ENCODE results near the gene RDH11.

The RDH11 gene

DNA sequence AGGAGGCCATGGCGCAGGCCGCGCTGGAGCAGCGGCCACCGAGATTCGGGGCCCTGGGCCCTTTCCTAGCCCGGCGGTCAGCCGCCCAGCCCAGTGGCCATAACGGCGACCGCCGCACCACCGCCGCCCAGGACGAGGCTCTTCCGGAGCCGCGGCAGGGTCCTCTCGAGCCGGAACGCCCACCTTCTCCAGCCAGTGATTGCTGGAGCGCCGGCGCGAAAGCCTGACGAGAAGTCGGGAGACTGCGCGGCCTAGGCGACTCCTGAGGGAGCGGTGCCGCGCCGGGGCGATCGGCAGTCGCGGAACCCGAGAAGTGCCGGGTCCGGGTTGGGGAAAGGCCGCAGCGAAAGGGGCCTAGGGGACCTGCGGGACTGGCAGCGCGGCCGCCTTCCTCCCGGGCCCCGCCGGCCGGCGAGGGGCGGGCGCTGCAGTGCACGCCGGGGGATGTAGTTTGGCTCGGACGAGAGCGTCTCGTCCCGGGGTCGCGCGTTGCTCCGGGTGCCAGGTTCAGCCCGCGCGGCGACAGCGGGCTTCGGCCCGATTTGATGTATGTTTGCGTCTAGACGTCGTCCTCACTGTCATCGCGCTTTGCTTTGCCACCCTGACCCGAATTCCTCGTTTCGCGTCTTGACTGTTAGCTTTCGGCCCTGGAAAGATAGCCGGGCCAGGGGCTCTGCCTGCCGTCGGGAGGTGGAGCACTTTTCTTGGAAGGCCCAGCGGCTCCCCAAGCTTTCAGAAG is 20.9 kb downstream of the RDH11 start, which contains the start of gene VTI1B (continued):
- TF ChIP-seq, protein P1, sequence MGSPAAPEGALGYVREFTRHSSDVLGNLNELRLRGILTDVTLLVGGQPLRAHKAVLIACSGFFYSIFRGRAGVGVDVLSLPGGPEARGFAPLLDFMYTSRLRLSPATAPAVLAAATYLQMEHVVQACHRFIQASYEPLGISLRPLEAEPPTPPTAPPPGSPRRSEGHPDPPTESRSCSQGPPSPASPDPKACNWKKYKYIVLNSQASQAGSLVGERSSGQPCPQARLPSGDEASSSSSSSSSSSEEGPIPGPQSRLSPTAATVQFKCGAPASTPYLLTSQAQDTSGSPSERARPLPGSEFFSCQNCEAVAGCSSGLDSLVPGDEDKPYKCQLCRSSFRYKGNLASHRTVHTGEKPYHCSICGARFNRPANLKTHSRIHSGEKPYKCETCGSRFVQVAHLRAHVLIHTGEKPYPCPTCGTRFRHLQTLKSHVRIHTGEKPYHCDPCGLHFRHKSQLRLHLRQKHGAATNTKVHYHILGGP (tag by site-specific recombination; IDR thresholded peaks at IDR 0.05): no peak
- no peak for TF ChIP-seq ZNF121 (tag by site-specific recombination; IDR thresholded peaks at IDR 0.05)
- no peak for TF ChIP-seq ZNF626 (tag by site-specific recombination; IDR thresholded peaks at IDR 0.05)
- no peak for TF ChIP-seq SCRT2 (tag by site-specific recombination; IDR thresholded peaks at IDR 0.05)
- TF ChIP-seq ZNF560 (tag by site-specific recombination; IDR thresholded peaks at IDR 0.05; ENCODE audit: borderline replicate concordance): no peak
- TF ChIP-seq ZNF266 (tag by site-specific recombination; IDR thresholded peaks at IDR 0.05; ENCODE audit: low read depth): no peak
- TF ChIP-seq ZNF157 (tag by site-specific recombination; IDR thresholded peaks at IDR 0.05): no peak
- no peak; the same call in none of the 2 replicates for TF ChIP-seq ZBTB8A (tag by site-specific recombination; IDR thresholded peaks at IDR 0.05)
- no peak for TF ChIP-seq ZNF175 (tag by site-specific recombination; IDR thresholded peaks at IDR 0.05)
- TF ChIP-seq, protein P2, sequence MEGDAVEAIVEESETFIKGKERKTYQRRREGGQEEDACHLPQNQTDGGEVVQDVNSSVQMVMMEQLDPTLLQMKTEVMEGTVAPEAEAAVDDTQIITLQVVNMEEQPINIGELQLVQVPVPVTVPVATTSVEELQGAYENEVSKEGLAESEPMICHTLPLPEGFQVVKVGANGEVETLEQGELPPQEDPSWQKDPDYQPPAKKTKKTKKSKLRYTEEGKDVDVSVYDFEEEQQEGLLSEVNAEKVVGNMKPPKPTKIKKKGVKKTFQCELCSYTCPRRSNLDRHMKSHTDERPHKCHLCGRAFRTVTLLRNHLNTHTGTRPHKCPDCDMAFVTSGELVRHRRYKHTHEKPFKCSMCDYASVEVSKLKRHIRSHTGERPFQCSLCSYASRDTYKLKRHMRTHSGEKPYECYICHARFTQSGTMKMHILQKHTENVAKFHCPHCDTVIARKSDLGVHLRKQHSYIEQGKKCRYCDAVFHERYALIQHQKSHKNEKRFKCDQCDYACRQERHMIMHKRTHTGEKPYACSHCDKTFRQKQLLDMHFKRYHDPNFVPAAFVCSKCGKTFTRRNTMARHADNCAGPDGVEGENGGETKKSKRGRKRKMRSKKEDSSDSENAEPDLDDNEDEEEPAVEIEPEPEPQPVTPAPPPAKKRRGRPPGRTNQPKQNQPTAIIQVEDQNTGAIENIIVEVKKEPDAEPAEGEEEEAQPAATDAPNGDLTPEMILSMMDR (tag by site-specific recombination; IDR thresholded peaks at IDR 0.05): peak; percentile 67
- TF ChIP-seq ZNF600 (tag by site-specific recombination; IDR thresholded peaks at IDR 0.05): peak; percentile 73
- TF ChIP-seq, protein P3, sequence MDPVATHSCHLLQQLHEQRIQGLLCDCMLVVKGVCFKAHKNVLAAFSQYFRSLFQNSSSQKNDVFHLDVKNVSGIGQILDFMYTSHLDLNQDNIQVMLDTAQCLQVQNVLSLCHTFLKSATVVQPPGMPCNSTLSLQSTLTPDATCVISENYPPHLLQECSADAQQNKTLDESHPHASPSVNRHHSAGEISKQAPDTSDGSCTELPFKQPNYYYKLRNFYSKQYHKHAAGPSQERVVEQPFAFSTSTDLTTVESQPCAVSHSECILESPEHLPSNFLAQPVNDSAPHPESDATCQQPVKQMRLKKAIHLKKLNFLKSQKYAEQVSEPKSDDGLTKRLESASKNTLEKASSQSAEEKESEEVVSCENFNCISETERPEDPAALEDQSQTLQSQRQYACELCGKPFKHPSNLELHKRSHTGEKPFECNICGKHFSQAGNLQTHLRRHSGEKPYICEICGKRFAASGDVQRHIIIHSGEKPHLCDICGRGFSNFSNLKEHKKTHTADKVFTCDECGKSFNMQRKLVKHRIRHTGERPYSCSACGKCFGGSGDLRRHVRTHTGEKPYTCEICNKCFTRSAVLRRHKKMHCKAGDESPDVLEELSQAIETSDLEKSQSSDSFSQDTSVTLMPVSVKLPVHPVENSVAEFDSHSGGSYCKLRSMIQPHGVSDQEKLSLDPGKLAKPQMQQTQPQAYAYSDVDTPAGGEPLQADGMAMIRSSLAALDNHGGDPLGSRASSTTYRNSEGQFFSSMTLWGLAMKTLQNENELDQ (tag by site-specific recombination; IDR thresholded peaks at IDR 0.05; ENCODE audit: low read depth): no peak
- TF ChIP-seq, protein P4, sequence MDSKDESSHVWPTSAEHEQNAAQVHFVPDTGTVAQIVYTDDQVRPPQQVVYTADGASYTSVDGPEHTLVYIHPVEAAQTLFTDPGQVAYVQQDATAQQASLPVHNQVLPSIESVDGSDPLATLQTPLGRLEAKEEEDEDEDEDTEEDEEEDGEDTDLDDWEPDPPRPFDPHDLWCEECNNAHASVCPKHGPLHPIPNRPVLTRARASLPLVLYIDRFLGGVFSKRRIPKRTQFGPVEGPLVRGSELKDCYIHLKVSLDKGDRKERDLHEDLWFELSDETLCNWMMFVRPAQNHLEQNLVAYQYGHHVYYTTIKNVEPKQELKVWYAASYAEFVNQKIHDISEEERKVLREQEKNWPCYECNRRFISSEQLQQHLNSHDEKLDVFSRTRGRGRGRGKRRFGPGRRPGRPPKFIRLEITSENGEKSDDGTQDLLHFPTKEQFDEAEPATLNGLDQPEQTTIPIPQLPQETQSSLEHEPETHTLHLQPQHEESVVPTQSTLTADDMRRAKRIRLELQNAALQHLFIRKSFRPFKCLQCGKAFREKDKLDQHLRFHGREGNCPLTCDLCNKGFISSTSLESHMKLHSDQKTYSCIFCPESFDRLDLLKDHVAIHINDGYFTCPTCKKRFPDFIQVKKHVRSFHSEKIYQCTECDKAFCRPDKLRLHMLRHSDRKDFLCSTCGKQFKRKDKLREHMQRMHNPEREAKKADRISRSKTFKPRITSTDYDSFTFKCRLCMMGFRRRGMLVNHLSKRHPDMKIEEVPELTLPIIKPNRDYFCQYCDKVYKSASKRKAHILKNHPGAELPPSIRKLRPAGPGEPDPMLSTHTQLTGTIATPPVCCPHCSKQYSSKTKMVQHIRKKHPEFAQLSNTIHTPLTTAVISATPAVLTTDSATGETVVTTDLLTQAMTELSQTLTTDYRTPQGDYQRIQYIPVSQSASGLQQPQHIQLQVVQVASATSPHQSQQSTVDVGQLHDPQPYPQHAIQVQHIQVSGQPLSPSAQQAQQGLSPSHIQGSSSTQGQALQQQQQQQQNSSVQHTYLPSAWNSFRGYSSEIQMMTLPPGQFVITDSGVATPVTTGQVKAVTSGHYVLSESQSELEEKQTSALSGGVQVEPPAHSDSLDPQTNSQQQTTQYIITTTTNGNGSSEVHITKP (tag by site-specific recombination; IDR thresholded peaks at IDR 0.05): peak; percentile 9; the same call in 1 of the 2 replicates
- peak; percentile 86 for TF ChIP-seq ZXDB (tag by site-specific recombination; IDR thresholded peaks at IDR 0.05)
- no peak for TF ChIP-seq ZNF112 (tag by site-specific recombination; IDR thresholded peaks at IDR 0.05)
- TF ChIP-seq TRIM28 (IDR thresholded peaks at IDR 0.05; ENCODE audit: borderline replicate concordance, low read length): no peak
- TF ChIP-seq ZNF747 (tag by site-specific recombination; IDR thresholded peaks at IDR 0.05): no peak
- TF ChIP-seq YY1 (tag by site-specific recombination; IDR thresholded peaks at IDR 0.05): peak; percentile 45; the same call in 1 of the 2 replicates
- no peak for TF ChIP-seq MYNN (tag by site-specific recombination; IDR thresholded peaks at IDR 0.05; ENCODE audit: borderline replicate concordance)
- no peak for TF ChIP-seq MZF1 (tag by site-specific recombination; IDR thresholded peaks at IDR 0.05; ENCODE audit: borderline replicate concordance)
- TF ChIP-seq ZNF660 (tag by site-specific recombination; IDR thresholded peaks at IDR 0.05): peak; percentile 52; the same call in 1 of the 2 replicates
- TF ChIP-seq ZNF341 (tag by site-specific recombination; IDR thresholded peaks at IDR 0.05; ENCODE audit: low read depth): peak; percentile 56
- TF ChIP-seq ZFP3 (tag by site-specific recombination; IDR thresholded peaks at IDR 0.05; ENCODE audit: low read depth): no peak
- no peak for TF ChIP-seq ZNF146 (tag by site-specific recombination; IDR thresholded peaks at IDR 0.05)
- no peak for TF ChIP-seq ZNF350 (tag by site-specific recombination; IDR thresholded peaks at IDR 0.05)
- no peak for TF ChIP-seq ZNF624 (tag by site-specific recombination; IDR thresholded peaks at IDR 0.05)
- TF ChIP-seq, protein P5, sequence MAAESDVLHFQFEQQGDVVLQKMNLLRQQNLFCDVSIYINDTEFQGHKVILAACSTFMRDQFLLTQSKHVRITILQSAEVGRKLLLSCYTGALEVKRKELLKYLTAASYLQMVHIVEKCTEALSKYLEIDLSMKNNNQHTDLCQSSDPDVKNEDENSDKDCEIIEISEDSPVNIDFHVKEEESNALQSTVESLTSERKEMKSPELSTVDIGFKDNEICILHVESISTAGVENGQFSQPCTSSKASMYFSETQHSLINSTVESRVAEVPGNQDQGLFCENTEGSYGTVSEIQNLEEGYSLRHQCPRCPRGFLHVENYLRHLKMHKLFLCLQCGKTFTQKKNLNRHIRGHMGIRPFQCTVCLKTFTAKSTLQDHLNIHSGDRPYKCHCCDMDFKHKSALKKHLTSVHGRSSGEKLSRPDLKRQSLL (tag by site-specific recombination; IDR thresholded peaks at IDR 0.05): no peak
- TF ChIP-seq ZNF19 (tag by site-specific recombination; IDR thresholded peaks at IDR 0.05; ENCODE audit: low read depth): no peak
- TF ChIP-seq OSR2 (tag by site-specific recombination; IDR thresholded peaks at IDR 0.05): no peak
- TF ChIP-seq ZSCAN23 (tag by site-specific recombination; IDR thresholded peaks at IDR 0.05): no peak
- peak; percentile 84; the same call in 1 of the 2 replicates for TF ChIP-seq KLF16 (tag by site-specific recombination; IDR thresholded peaks at IDR 0.05)
- TF ChIP-seq ZEB2 (tag by site-specific recombination; IDR thresholded peaks at IDR 0.05): peak; percentile 68

Data from HEK293 (cell line).